ENCODE data around the gene MTMR3.

Gene MTMR3

DNA sequence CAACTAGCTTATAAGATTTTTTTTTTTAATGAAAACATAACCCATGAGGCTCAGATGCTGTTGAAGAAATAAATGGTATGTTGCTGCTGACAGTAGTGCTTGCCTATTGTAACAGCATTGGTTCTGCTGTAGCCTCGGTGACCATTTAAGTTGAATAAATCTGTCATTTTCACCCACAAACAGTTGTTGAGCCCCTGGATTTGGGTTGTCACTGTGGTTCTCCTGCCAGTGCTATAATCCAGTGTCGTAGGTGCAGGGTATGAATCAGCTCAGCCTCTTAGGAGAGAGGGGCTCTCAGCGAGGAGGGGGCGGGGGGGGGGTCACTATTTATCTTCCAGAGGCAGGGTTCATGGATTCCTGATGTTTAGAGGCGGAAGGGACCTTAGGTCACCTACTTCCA lies 147.4 kb downstream of the MTMR3 start:
- TF ChIP-seq, protein P1, sequence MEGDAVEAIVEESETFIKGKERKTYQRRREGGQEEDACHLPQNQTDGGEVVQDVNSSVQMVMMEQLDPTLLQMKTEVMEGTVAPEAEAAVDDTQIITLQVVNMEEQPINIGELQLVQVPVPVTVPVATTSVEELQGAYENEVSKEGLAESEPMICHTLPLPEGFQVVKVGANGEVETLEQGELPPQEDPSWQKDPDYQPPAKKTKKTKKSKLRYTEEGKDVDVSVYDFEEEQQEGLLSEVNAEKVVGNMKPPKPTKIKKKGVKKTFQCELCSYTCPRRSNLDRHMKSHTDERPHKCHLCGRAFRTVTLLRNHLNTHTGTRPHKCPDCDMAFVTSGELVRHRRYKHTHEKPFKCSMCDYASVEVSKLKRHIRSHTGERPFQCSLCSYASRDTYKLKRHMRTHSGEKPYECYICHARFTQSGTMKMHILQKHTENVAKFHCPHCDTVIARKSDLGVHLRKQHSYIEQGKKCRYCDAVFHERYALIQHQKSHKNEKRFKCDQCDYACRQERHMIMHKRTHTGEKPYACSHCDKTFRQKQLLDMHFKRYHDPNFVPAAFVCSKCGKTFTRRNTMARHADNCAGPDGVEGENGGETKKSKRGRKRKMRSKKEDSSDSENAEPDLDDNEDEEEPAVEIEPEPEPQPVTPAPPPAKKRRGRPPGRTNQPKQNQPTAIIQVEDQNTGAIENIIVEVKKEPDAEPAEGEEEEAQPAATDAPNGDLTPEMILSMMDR (IDR thresholded peaks at IDR 0.05) = no peak
- H3K27ac ChIP-seq = no peak overlapping the region

DNA sequence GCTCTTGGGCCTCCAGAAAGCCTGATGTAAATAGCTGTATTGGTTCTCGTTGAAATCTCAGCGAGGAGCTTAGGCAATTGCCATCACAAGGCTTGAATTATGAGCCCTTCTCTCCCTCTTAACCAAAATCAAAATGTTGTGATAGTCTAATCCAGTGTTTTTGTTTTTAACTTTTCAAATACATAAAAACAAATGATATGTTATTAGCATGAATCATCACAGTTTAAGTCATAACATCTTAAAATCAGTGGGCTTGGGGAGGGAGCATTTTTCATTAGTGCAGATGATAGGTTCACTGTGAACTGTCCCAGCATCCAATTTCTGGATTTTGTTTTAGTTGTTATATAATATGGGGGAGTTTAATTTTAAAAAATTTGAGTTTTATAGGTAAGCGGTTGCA lies 148.4 kb downstream of the MTMR3 start:
- TF ChIP-seq ZFX (IDR thresholded peaks at IDR 0.05; ENCODE audit: borderline replicate concordance) = no peak
- no peak overlapping the region for H3K27ac ChIP-seq

DNA sequence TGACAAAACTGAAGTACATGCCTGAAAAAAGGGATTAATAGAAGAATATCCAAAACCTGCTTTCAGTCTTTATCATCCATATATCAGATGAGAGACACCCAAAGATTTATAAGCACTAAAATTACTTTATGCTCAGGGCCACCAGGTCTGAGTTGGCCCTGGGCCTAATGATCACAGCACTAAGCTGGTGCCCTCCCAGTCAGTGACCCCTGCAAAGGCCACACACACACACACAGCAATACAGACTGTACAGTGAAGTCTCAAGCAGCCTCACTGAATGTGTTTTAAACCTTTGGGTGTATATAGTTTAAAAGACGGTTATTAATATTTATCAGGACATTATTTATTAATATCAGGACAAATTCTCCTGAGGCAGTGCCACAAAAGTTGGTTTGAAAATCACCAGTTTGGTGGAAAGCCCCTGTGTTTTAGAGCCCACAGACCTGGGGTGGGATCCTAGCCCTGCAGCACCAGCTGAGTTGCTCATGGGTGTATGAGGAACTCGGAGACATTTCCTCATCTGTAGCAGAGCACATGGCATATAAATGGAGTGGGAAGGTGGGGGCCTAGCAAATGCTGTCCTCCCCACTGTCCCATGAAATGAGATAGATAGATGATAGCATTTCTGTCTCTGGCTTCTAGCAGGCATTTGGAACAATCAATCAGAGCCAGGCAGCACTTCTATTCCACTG lies 148.9 kb downstream of the MTMR3 start:
- no peak for TF ChIP-seq ZFX (IDR thresholded peaks at IDR 0.05; ENCODE audit: borderline replicate concordance)
- TF ChIP-seq, protein P1 (IDR thresholded peaks at IDR 0.05) = no peak
- no peak overlapping the region for H3K27ac ChIP-seq

DNA sequence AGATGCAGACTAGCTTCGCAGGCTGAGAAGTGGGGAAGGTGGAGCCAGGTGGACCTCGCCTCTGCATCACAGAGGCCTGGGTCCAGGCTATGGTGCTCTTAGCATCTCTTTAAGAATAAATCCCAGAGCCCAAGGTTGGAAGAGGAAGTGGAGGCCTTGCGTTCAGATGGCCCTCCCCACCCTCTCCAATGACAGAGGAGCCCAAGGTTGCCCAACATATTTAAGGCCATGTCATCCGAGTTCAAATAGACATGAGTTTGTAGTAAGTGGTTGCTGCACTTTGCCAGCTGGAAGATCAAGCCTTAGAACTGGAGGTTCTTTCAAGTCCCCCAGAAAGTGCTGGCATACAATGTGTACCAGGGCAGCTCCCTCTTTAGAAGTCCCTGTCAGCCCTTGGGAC lies 150.2 kb downstream of the MTMR3 start:
- TF ChIP-seq ZFX (IDR thresholded peaks at IDR 0.05; ENCODE audit: borderline replicate concordance) = no peak
- TF ChIP-seq, protein P1 (IDR thresholded peaks at IDR 0.05) = no peak
- H3K27ac ChIP-seq = no peak overlapping the region

DNA sequence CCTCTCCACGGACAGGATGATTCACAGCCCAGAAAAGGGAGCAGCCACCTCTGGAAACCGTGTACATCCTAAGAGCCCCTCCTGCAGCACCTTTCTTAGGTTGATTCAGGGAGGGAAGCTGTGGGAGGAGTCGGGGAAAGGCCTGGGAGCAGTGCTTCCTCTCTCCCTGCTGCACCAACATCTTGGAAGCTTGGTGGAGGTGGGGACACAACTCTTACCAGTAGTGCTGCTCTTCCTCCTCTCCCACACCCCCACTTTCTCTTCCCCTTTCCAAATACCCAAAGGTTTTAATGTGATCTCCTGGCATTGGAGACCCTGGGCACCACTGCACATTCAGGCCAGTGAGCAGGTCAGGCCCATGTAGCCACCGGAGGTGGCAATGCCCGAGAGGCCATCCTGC lies 150.9 kb downstream of the MTMR3 start:
- H3K27ac ChIP-seq = no peak overlapping the region
- TF ChIP-seq, protein P1 (IDR thresholded peaks at IDR 0.05) = no peak
- TF ChIP-seq ZFX (IDR thresholded peaks at IDR 0.05; ENCODE audit: borderline replicate concordance) = no peak

DNA sequence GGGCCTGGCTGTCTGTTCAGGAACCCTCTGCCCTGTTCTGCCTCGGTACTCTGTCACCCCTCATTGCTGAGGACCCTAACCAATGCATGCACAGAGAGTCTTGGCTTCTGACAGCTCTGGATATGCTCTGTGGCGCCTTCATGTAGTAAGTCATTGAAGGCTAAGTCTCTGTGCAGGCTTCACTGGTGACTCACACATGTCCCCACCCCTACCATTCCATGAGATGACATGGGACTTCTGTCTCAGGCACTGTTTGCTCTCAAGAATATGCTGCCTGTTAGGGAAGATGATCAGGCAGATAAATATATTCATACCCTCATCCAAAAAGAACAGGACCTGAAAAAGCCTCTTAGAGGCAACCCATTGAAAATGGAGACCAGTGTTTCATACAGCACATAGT lies 153.7 kb downstream of the MTMR3 start:
- no peak overlapping the region for H3K27ac ChIP-seq
- TF ChIP-seq, protein P1 (IDR thresholded peaks at IDR 0.05) = no peak
- TF ChIP-seq ZFX (IDR thresholded peaks at IDR 0.05; ENCODE audit: borderline replicate concordance) = no peak

DNA sequence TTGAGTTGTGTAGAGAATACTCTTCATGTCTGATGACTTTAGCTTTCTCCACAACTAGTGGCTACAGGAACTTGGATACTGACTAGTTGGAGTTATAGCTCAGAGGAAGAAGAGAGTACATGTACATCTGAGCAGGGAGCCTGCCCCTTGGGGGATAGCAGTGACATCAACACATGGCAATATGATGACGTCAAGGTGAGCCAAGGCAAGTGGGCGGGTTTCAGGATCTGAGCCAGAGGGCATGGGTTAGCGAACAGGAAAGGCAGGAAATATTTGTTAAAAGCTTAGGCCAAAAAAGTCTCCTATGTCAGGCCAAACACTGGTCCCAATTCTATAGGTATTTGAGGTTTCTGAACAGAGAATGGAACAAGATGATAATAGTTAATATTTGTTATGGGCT lies 155.2 kb downstream of the MTMR3 start:
- no peak for TF ChIP-seq ZFX (IDR thresholded peaks at IDR 0.05; ENCODE audit: borderline replicate concordance)
- TF ChIP-seq, protein P1 (IDR thresholded peaks at IDR 0.05) = no peak

More for the DNA sequence above, 155.2 kb downstream of the MTMR3 start:
- H3K27ac ChIP-seq = no peak overlapping the region

Measured in 22Rv1 (cell line).